ENCODE measurements around the gene SYNRG. TPM values are rescaled to one million over a fixed set of nuclear protein-coding genes. Genes with fewer than 3 reads are reported as not detected.

Gene SYNRG
- total and polyA plus RNA-seq, 2 of the 13 experiments (the other 11 are each of a cell fraction or from before 2014, with no cell fraction given) = 7.3 to 8.7 TPM

GRCh38 chr17:37609170-37610040 is at the start of gene SYNRG (continued):
- no peak for TF ChIP-seq ELF4 (CRISPR knock-in tag; IDR thresholded peaks at IDR 0.05; ENCODE audit: borderline replicate concordance)
- TF ChIP-seq MAZ (IDR thresholded peaks at IDR 0.05; ENCODE audit: borderline replicate concordance, low read depth, low read length) = peak; percentile 64; the same call in 1 of the 2 replicates
- TF ChIP-seq MAZ (CRISPR knock-in tag; IDR thresholded peaks at IDR 0.05; ENCODE audit: low read depth) = peak; percentile 40
- no peak; a peak in 2 of 4 replicates for TF ChIP-seq KLF16 (CRISPR knock-in tag; IDR thresholded peaks at IDR 0.05)
- TF ChIP-seq ZNF839 (CRISPR knock-in tag; IDR thresholded peaks at IDR 0.05; ENCODE audit: borderline replicate concordance) = peak; percentile 45; the same call in 1 of the 2 replicates
- no peak; the same call in 1 of the 2 replicates for TF ChIP-seq PPARG (CRISPR knock-in tag; conservative IDR thresholded peaks at IDR 0.05)
- TF ChIP-seq ZNF83 (CRISPR knock-in tag; IDR thresholded peaks at IDR 0.05; ENCODE audit: borderline replicate concordance) = no peak
- TF ChIP-seq ATF3 (CRISPR knock-in tag; IDR thresholded peaks at IDR 0.05) = no peak
- TF ChIP-seq JUN (CRISPR knock-in tag; IDR thresholded peaks at IDR 0.05) = 0 out of 2 replicates have a peak, but pooled peaks have one; percentile 50
- no peak for TF ChIP-seq NCOA5 (CRISPR knock-in tag; IDR thresholded peaks at IDR 0.05)
- TF ChIP-seq ZBTB4 (CRISPR knock-in tag; IDR thresholded peaks at IDR 0.05; ENCODE audit: borderline replicate concordance) = no peak
- TF ChIP-seq CENPBD1 (CRISPR knock-in tag; IDR thresholded peaks at IDR 0.05; ENCODE audit: borderline replicate concordance, low read depth) = no peak; the same call in 1 of the 2 replicates
- peak; percentile 93 for TF ChIP-seq HOXA3 (CRISPR knock-in tag; IDR thresholded peaks at IDR 0.05)
- peak; percentile 36 for TF ChIP-seq HNRNPLL (IDR thresholded peaks at IDR 0.05; ENCODE audit: low read depth, low read length, poor library complexity, severe bottlenecking)
- TF ChIP-seq REXO4 (CRISPR knock-in tag; IDR thresholded peaks at IDR 0.05; ENCODE audit: borderline replicate concordance) = 0 out of 2 replicates have a peak, but pooled peaks have one; percentile 78
- TF ChIP-seq ZC3H13 (CRISPR knock-in tag; IDR thresholded peaks at IDR 0.05) = peak; percentile 90
- no peak for TF ChIP-seq SUZ12 (IDR thresholded peaks at IDR 0.05; ENCODE audit: low read depth, low read length)
- TF ChIP-seq MYNN (CRISPR knock-in tag; IDR thresholded peaks at IDR 0.05; ENCODE audit: low read depth) = no peak; the same call in 1 of the 2 replicates
- TF ChIP-seq MBD4 (IDR thresholded peaks at IDR 0.05; ENCODE audit: borderline replicate concordance, low read length) = no peak
- TF ChIP-seq JDP2 (CRISPR knock-in tag; IDR thresholded peaks at IDR 0.05; ENCODE audit: borderline replicate concordance) = no peak
- no peak for TF ChIP-seq SRF (IDR thresholded peaks at IDR 0.05; ENCODE audit: low read depth, low read length)

Data from HepG2 (cell line).